Sigmoid colon (tissue), 7 donors: ENCODE measurements around the gene DNAH17. TPM values are rescaled to one million over a fixed set of nuclear protein-coding genes. Genes with fewer than 3 reads are reported as not detected.

Source experiments
- DNase-seq: peaks from one replicate; pipeline ENCODE4 v3.0.0-alpha.2; 2019
- H3K27ac ChIP-seq, 4 donors: fragments of 200-600 bp; sonication (generic); one replicate each; pipeline ENCODE4 v1.5.1; 2016 to 2019; ENCODE audit warnings: mild to moderate bottlenecking in 1 of 4
- H3K27me3 ChIP-seq, 3 donors: fragments of 200-600 bp; sonication (generic); one replicate each; pipeline ENCODE4 v1.5.1; 2019; ENCODE audit warnings: mild to moderate bottlenecking in 1 of 3
- H3K36me3 ChIP-seq, 4 donors: fragments of 200-600 bp; sonication (generic); one replicate each; pipeline ENCODE4 v1.5.1; 2016 to 2019
- H3K4me1 ChIP-seq, 4 donors: fragments of 200-600 bp; sonication (generic); one replicate each; pipeline ENCODE4 v1.5.1; 2017 to 2019
- H3K4me3 ChIP-seq, 4 donors: fragments of 200-600 bp; sonication (generic); one replicate each; pipeline ENCODE4 v1.5.1; 2017 to 2019; ENCODE audit warnings: mild to moderate bottlenecking in 2 of 4, moderate library complexity in 1 of 4
- H3K9me3 ChIP-seq, 4 donors: fragments of 200-600 bp in 3 of 4; sonication (generic) in 3 of 4; one replicate each; pipeline versions ENCODE4 v1.5.1 to v1.6.1; 2013 to 2019
- CTCF ChIP-seq, 4 experiments: fragments of 450-650 bp in 3 of 4; fragments of 200-600 bp in 1 of 4; IDR thresholded peaks; one replicate each; pipeline ENCODE4 v1.5.1; 2016 to 2019; ENCODE audit warnings: antibody characterized with exemption in 4 of 4, mild to moderate bottlenecking in 3 of 4, moderate library complexity in 2 of 4
- EP300 ChIP-seq, 4 donors: sonication (generic); formaldehyde crosslinking; IDR thresholded peaks; one replicate each; pipeline ENCODE4 v1.6.1; 2017; ENCODE audit warnings: antibody characterized with exemption in 4 of 4
- POLR2A ChIP-seq, 2 donors: fragments of 450-650 bp; IDR thresholded peaks; one replicate each; pipeline ENCODE4 v1.6.1; 2016; ENCODE audit warnings: antibody characterized with exemption in 2 of 2, mild to moderate bottlenecking in 2 of 2, moderate library complexity in 2 of 2
- POLR2AphosphoS5 ChIP-seq, 4 donors: sonication (generic); formaldehyde crosslinking; IDR thresholded peaks; one replicate each; pipeline ENCODE4 v1.6.1; 2017; ENCODE audit warnings: antibody characterized with exemption in 4 of 4
- WGBS, 2 donors: extraction: QIAGEN DNeasy Blood & Tissue Kit; methylation state at CpG; one replicate each; pipeline ENCODE4 v1.1.7; 2013; 5-methylcytosine and 5-hydroxymethylcytosine counted together
- intact Hi-C: fragments of 100-400 bp; cut with DNase I; formaldehyde crosslinking; loops from one replicate; pipeline ENCODE4 v1.15.1; 2023
- polyA plus RNA-seq, 3 donors: library from polyadenylated mRNA; stranded (reverse); fragments of 200-250 nt; gene quantifications; one replicate each; pipeline ENCODE4 v1.2.3, GENCODE V29; 2013
- total RNA-seq, 4 donors: library from RNA; depleted of rRNA; stranded (reverse); fragments of >200 nt; gene quantifications; one replicate each; pipeline ENCODE4 v1.1.0, GENCODE V29; 2016
- donor health status: healthy with polysubstance abuse.
- donor health status: Bipolar disorder and iron deficiency.
- donor health status: healthy.

Gene DNAH17
- total and polyA plus RNA-seq, 7 donors: 0.07 to 0.68 (median 0.26) TPM; not detected in 3

- Histone ChIP-seq H3K9me3 (no peaks in the 10 kb centered on the region), H3K27ac (no peak overlapping the region), H3K36me3 (peaks cover 36 to 76% (median 51%) of the 10 kb centered on the region in 4 donors), H3K4me1 (peaks cover 0 to 14% (median 5%) of the 10 kb centered on the region in 4 donors), H3K27me3 (no peaks in the 10 kb centered on the region), H3K4me3 (no peak overlapping the region)
- DNase-seq: no peak
- no peak for TF ChIP-seq CTCF (IDR thresholded peaks at IDR 0.05)
- no peak for TF ChIP-seq EP300 (IDR thresholded peaks at IDR 0.05)
- TF ChIP-seq POLR2AphosphoS5 (IDR thresholded peaks at IDR 0.05): no peak
- TF ChIP-seq POLR2A (IDR thresholded peaks at IDR 0.05): no peak
- WGBS, 2 donors: 92 to 97% methylated on average over 14 of the region's 14 CpGs
- intact Hi-C loops: no loop called here
These were observed 173.4 kb downstream of the DNAH17 start for GRCh38 chr17:78403822-78404221.

- TF ChIP-seq EP300 (IDR thresholded peaks at IDR 0.05) (no peak), CTCF (IDR thresholded peaks at IDR 0.05) (no peak), POLR2A (IDR thresholded peaks at IDR 0.05) (no peak), POLR2AphosphoS5 (IDR thresholded peaks at IDR 0.05) (no peak)
- WGBS, 2 donors: 57 to 90% methylated on average over 8 of the region's 8 CpGs
- intact Hi-C loops: no loop called here
- Histone ChIP-seq H3K27me3 (no peaks in the 10 kb centered on the region), H3K9me3 (no peaks in the 10 kb centered on the region), H3K4me1 (peaks cover 0 to 30% (median 17%) of the 10 kb centered on the region in 4 donors), H3K4me3 (no peak overlapping the region), H3K36me3 (peaks cover 37 to 88% (median 56%) of the 10 kb centered on the region in 4 donors), H3K27ac (no peak overlapping the region)
- no peak for DNase-seq
These were observed 175.3 kb downstream of the DNAH17 start for GRCh38 chr17:78401891-78402290.

- no peak for TF ChIP-seq EP300 (IDR thresholded peaks at IDR 0.05)
- no peak for TF ChIP-seq POLR2AphosphoS5 (IDR thresholded peaks at IDR 0.05)
- no peak for TF ChIP-seq POLR2A (IDR thresholded peaks at IDR 0.05)
- no peak for TF ChIP-seq CTCF (IDR thresholded peaks at IDR 0.05)
- Histone ChIP-seq H3K9me3 (no peaks in the 10 kb centered on the region), H3K4me3 (no peak overlapping the region), H3K36me3 (peaks cover 37 to 87% (median 54%) of the 10 kb centered on the region in 4 donors), H3K4me1 (peaks cover 0 to 36% (median 21%) of the 10 kb centered on the region in 4 donors), H3K27me3 (no peaks in the 10 kb centered on the region), H3K27ac (no peak overlapping the region)
- intact Hi-C loops: no loop called here
- WGBS, 2 donors: 76 to 87% methylated on average over 6 of the region's 6 CpGs
- DNase-seq: no peak
These were observed 175.9 kb downstream of the DNAH17 start for GRCh38 chr17:78401246-78401645.

GRCh38 chr17:78400581-78401240 lies 176.5 kb downstream of the DNAH17 start:
- intact Hi-C loops: no loop called here
- no peak for DNase-seq
- no peak for TF ChIP-seq CTCF (IDR thresholded peaks at IDR 0.05)
- no peak for TF ChIP-seq EP300 (IDR thresholded peaks at IDR 0.05)
- TF ChIP-seq POLR2A (IDR thresholded peaks at IDR 0.05): no peak
- TF ChIP-seq POLR2AphosphoS5 (IDR thresholded peaks at IDR 0.05): no peak
- no peak overlapping the region for H3K27ac ChIP-seq
- H3K9me3 ChIP-seq: no peaks in the 10 kb centered on the region
- H3K36me3 ChIP-seq: peaks cover 36 to 88% (median 53%) of the 10 kb centered on the region in 4 donors
- H3K4me1 ChIP-seq: peaks cover 0 to 37% (median 21%) of the 10 kb centered on the region in 4 donors
- WGBS, 2 donors: 91 to 92% methylated on average over 17 of the region's 17 CpGs
- H3K4me3 ChIP-seq: no peak overlapping the region
- H3K27me3 ChIP-seq: no peaks in the 10 kb centered on the region
